IMR-90 (cell line): Measurements from ENCODE around the gene TRAPPC2L. TPM values are rescaled to one million over a fixed set of nuclear protein-coding genes. Genes with fewer than 3 reads are reported as not detected.

ENCODE experiments used
- ATAC-seq: fragments of 200-7000 bp; cut with Tn5 transposase; 2 replicates; pipeline ENCODE4 v1.9.1; 2020; ENCODE audit warnings: low read depth, mild to moderate bottlenecking, moderate library complexity
- BruUV-seq: library from RNA; stranded (reverse); fragments of 400-500 nt; replicated peaks from 2 replicates; lab custom pipeline; 2021; lab: Mats Ljungman, UMichigan
- CTCF ChIA-PET: fragments of 300-600 bp; formaldehyde crosslinking; extraction: SDS; loops from one replicate; lab custom pipeline; 2021; ENCODE audit warnings: antibody characterized with exemption; lab: Yijun Ruan, JAX
- POLR2A ChIA-PET: fragments of 300-600 bp; sonication (Branson Sonifier 250); formaldehyde crosslinking; loops from one replicate; lab custom pipeline; 2022; ENCODE audit warnings: antibody characterized with exemption; ENCODE audit not compliant: unreplicated experiment; lab: Charles Lee
- DNase-seq: peaks from one replicate; pipeline ENCODE4 v3.0.0; 2013
- H2AFZ ChIP-seq: replicated peaks from 2 replicates; pipeline ENCODE3; 2013; ENCODE audit warnings: low read length, mild to moderate bottlenecking; ENCODE audit not compliant: poor library complexity
- H2AK5ac ChIP-seq: 2 replicates; pipeline ENCODE4 v1.6.1; 2013; ENCODE audit warnings: low read depth, low read length, inconsistent platforms
- H2AK9ac ChIP-seq: replicated peaks from 2 replicates; pipeline ENCODE3; 2013; ENCODE audit warnings: mild to moderate bottlenecking, low read depth, low read length, moderate library complexity; ENCODE audit not compliant: poor library complexity
- H2BK120ac ChIP-seq: 2 replicates; pipeline ENCODE4 v1.6.1; 2013; ENCODE audit warnings: low read depth, low read length, inconsistent platforms
- H2BK15ac ChIP-seq: 3 replicates; pipeline ENCODE4 v1.6.1; 2013; ENCODE audit warnings: low read depth, low read length, inconsistent platforms
- H2BK20ac ChIP-seq: 2 replicates; pipeline ENCODE4 v1.6.1; 2013; ENCODE audit warnings: low read depth, mild to moderate bottlenecking, inconsistent platforms, low read length, moderate library complexity
- H2BK5ac ChIP-seq: 2 replicates; pipeline ENCODE4 v1.6.1; 2013; ENCODE audit warnings: mild to moderate bottlenecking, low read depth, low read length, inconsistent platforms; ENCODE audit not compliant: poor library complexity, severe bottlenecking
- H3K14ac ChIP-seq: replicated peaks from 2 replicates; pipeline ENCODE4 v1.6.1; 2013; ENCODE audit warnings: low read depth, low read length, inconsistent platforms
- H3K18ac ChIP-seq: 2 replicates; pipeline ENCODE4 v1.6.1; 2013; ENCODE audit warnings: low read depth, low read length, control low read depth
- H3K23ac ChIP-seq: 2 replicates; pipeline ENCODE4 v1.6.1; 2013; ENCODE audit warnings: low read depth, low read length, inconsistent platforms
- H3K27ac ChIP-seq: 2 replicates; pipeline ENCODE4 v1.5.1; 2013; ENCODE audit warnings: mild to moderate bottlenecking, control low read depth, low read length; ENCODE audit not compliant: insufficient read depth
- H3K27me3 ChIP-seq: 2 replicates; pipeline ENCODE4 v1.6.1; 2013; ENCODE audit warnings: low read length; ENCODE audit not compliant: control insufficient read depth, insufficient read depth
- H3K36me3 ChIP-seq: 2 replicates; pipeline ENCODE4 v1.6.1; 2013; ENCODE audit warnings: low read length, mixed read lengths; ENCODE audit not compliant: control insufficient read depth, insufficient read depth
- H3K4ac ChIP-seq: 2 replicates; pipeline ENCODE4 v1.6.1; 2013; ENCODE audit warnings: low read depth, low read length, inconsistent platforms
- H3K4me1 ChIP-seq: 2 replicates; pipeline ENCODE4 v1.6.1; 2013; ENCODE audit warnings: low read length, mixed read lengths; ENCODE audit not compliant: control insufficient read depth, insufficient read depth
- H3K4me2 ChIP-seq: 2 replicates; pipeline ENCODE4 v1.6.1; 2013; ENCODE audit warnings: low read depth, mild to moderate bottlenecking, control low read depth, low read length, moderate library complexity
- H3K4me3 ChIP-seq: 2 replicates; pipeline ENCODE4 v1.5.1; 2013; ENCODE audit warnings: low read depth, mild to moderate bottlenecking, control low read depth, low read length, moderate library complexity; ENCODE audit not compliant: insufficient read depth
- H3K56ac ChIP-seq: 2 replicates; pipeline ENCODE4 v1.6.1; 2013; ENCODE audit warnings: low read length, inconsistent platforms; ENCODE audit not compliant: insufficient read depth; ENCODE audit errors: extremely low read depth
- H3K79me1 ChIP-seq, 2 experiments: 2 replicates each; pipeline ENCODE4 v1.6.1; 2013; ENCODE audit warnings: low read length in 2 of 2, inconsistent platforms in 1 of 2, low read depth in 1 of 2
- H3K9ac ChIP-seq: 2 replicates; pipeline ENCODE4 v1.6.1; 2013; ENCODE audit warnings: low read depth, low read length, control low read depth
- H3K9me1 ChIP-seq: 2 replicates; pipeline ENCODE4 v1.6.1; 2013; ENCODE audit warnings: low read length, inconsistent platforms; ENCODE audit not compliant: insufficient read depth
- H3K9me3 ChIP-seq: 2 replicates; pipeline ENCODE4 v1.6.1; 2013; ENCODE audit warnings: low read length; ENCODE audit not compliant: control insufficient read depth, insufficient read depth
- H4K20me1 ChIP-seq: 2 replicates; pipeline ENCODE4 v1.6.1; 2013; ENCODE audit warnings: low read length, inconsistent platforms; ENCODE audit not compliant: insufficient read depth
- H4K5ac ChIP-seq: 2 replicates; pipeline ENCODE4 v1.6.1; 2013; ENCODE audit warnings: mild to moderate bottlenecking, low read depth, low read length, control low read depth
- H4K8ac ChIP-seq, 2 experiments: 2 replicates each; pipeline ENCODE4 v1.6.1; 2013; ENCODE audit warnings: low read depth in 2 of 2, low read length in 2 of 2, control low read depth in 1 of 2, inconsistent platforms in 1 of 2
- H4K91ac ChIP-seq: 2 replicates; pipeline ENCODE4 v1.6.1; 2013; ENCODE audit warnings: low read depth, low read length, inconsistent platforms; ENCODE audit not compliant: insufficient read depth
- RCOR1 ChIP-seq: IDR thresholded peaks from 2 replicates; pipeline ENCODE4 v1.6.1; 2012; ENCODE audit warnings: mild to moderate bottlenecking, low read length, improper control_type of control experiment; ENCODE audit not compliant: insufficient replicate concordance
- WGBS, 2 experiments: methylation state at CpG; one replicate each; pipeline versions ENCODE4 v1.1.5 to v1.1.7; 2013; ENCODE audit warnings: missing lambda C conversion rate in 2 of 2; ENCODE audit not compliant: insufficient read length in 1 of 2; ENCODE audit errors: extremely low coverage in 2 of 2; 5-methylcytosine and 5-hydroxymethylcytosine counted together
- dilution Hi-C: fragments of 300-500 bp; cut with HindIII; formaldehyde crosslinking; loops from one replicate; pipeline ENCODE4 v1.14.3; 2018; ENCODE audit warnings: low sequenced_read_pairs; ENCODE audit not compliant: unreplicated experiment
- in situ Hi-C: fragments of 300-500 bp; cut with MboI; formaldehyde crosslinking; loops from 3 replicates; pipeline ENCODE4 v1.14.3; 2019; ENCODE audit warnings: low sequenced_read_pairs, inconsistent platforms, mixed read lengths
- intact Hi-C: fragments of 100-400 bp; cut with micrococcal nuclease; formaldehyde crosslinking; loops from 2 replicates; pipeline ENCODE4 v1.10.0; 2022
- polyA plus RNA-seq, 3 experiments: library from polyadenylated mRNA; depleted of rRNA; stranded (reverse); fragments of >200 nt; gene quantifications; 2 replicates each; pipeline ENCODE4 v1.2.3, GENCODE V29; 2012; ENCODE audit warnings: low replicate concordance in 1 of 3
- total RNA-seq: library from RNA; depleted of rRNA; stranded (reverse); fragments of >200 nt; gene quantifications from 2 replicates; pipeline ENCODE4 v1.2.3, GENCODE V29; 2012
- TF ChIP-seq, protein P1 (sequence below): conservative IDR thresholded peaks from 2 replicates; pipeline ENCODE4 v1.5.1; 2012; ENCODE audit warnings: mild to moderate bottlenecking, low read depth, low read length, improper control_type of control experiment

TRAPPC2L gene
- total and polyA plus RNA-seq, 2 of the 4 experiments (the other 2 are of a cell fraction) = 102 to 109 TPM

DNA sequence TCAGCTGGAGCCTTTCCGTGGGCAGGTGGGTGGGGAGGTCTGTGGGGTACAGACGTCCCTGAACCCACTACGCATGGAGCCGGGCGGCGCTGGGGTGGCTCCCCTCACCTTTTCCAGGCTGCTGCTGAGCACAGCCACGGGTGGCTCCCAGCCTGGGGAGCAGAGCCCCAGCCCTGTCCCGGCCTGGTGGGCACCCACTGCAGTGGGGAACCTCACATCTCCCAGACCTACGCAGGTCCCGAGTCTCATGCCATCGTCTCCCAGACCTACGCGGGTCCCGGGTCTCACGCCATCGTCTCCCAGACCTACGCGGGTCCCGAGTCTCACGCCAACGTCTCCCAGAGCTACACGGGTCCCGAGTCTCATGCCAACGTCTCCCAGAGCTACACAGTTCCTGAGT is 28.2 kb upstream of the TRAPPC2L start:
- CTCF ChIA-PET = no interaction called here
- H3K9ac ChIP-seq = no peak overlapping the region
- no peaks in the 10 kb centered on the region for H3K9me1 ChIP-seq
- peaks cover 23% of the 10 kb centered on the region for H3K36me3 ChIP-seq
- ATAC-seq = no peak
- H2AFZ ChIP-seq = no peak overlapping the region
- dilution Hi-C loops = no loop called here
- no peak overlapping the region for H3K4me2 ChIP-seq
- H2BK120ac ChIP-seq = no peak overlapping the region
- no peaks in the 10 kb centered on the region for H3K27me3 ChIP-seq
- H2BK20ac ChIP-seq = no peak overlapping the region
- peaks cover 4% of the 10 kb centered on the region; the same call in 1 of the 2 replicates for H3K4me1 ChIP-seq
- TF ChIP-seq, protein P1, sequence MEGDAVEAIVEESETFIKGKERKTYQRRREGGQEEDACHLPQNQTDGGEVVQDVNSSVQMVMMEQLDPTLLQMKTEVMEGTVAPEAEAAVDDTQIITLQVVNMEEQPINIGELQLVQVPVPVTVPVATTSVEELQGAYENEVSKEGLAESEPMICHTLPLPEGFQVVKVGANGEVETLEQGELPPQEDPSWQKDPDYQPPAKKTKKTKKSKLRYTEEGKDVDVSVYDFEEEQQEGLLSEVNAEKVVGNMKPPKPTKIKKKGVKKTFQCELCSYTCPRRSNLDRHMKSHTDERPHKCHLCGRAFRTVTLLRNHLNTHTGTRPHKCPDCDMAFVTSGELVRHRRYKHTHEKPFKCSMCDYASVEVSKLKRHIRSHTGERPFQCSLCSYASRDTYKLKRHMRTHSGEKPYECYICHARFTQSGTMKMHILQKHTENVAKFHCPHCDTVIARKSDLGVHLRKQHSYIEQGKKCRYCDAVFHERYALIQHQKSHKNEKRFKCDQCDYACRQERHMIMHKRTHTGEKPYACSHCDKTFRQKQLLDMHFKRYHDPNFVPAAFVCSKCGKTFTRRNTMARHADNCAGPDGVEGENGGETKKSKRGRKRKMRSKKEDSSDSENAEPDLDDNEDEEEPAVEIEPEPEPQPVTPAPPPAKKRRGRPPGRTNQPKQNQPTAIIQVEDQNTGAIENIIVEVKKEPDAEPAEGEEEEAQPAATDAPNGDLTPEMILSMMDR = no peak
- no peak for TF ChIP-seq RCOR1
- no peak overlapping the region for H3K23ac ChIP-seq
- H2AK9ac ChIP-seq = no peak overlapping the region
- BruUV-seq = no TSS peak
- H2BK5ac ChIP-seq = no peak overlapping the region
- peaks cover 4% of the 10 kb centered on the region; the same call in 1 of the 2 replicates for H4K20me1 ChIP-seq
- no peak for DNase-seq
- no peak overlapping the region for H3K56ac ChIP-seq
- no peaks in the 10 kb centered on the region for H3K79me1 ChIP-seq
- POLR2A ChIA-PET = no interaction called here
- no peak overlapping the region for H3K18ac ChIP-seq
- no peak overlapping the region for H3K27ac ChIP-seq
- H2AK5ac ChIP-seq = no peak overlapping the region
- intact Hi-C loops = no loop called here
- H3K4me3 ChIP-seq = no peak overlapping the region
- WGBS, 2 experiments = 94% methylated on average over 7 of the region's 24 CpGs; no CpG with 5 or more reads in 1 of the 2 experiments
- no peak overlapping the region for H4K91ac ChIP-seq
- H2BK15ac ChIP-seq = no peak overlapping the region
- H4K5ac ChIP-seq = no peak overlapping the region
- H3K4ac ChIP-seq = no peak overlapping the region
- in situ Hi-C loops = no loop called here
- no peak overlapping the region for H4K8ac ChIP-seq
- no peak overlapping the region for H3K14ac ChIP-seq
- H3K9me3 ChIP-seq = no peaks in the 10 kb centered on the region
